HG03097 (cell line): ENCODE data around the gene NUDT4.

Experiments used
- ATAC-seq: cut with Tn5 transposase; IDR thresholded peaks from one replicate; pipeline ENCODE4 v1.9.1; 2021; ENCODE audit not compliant: unreplicated experiment, low FRiP score

The NUDT4 gene

DNA sequence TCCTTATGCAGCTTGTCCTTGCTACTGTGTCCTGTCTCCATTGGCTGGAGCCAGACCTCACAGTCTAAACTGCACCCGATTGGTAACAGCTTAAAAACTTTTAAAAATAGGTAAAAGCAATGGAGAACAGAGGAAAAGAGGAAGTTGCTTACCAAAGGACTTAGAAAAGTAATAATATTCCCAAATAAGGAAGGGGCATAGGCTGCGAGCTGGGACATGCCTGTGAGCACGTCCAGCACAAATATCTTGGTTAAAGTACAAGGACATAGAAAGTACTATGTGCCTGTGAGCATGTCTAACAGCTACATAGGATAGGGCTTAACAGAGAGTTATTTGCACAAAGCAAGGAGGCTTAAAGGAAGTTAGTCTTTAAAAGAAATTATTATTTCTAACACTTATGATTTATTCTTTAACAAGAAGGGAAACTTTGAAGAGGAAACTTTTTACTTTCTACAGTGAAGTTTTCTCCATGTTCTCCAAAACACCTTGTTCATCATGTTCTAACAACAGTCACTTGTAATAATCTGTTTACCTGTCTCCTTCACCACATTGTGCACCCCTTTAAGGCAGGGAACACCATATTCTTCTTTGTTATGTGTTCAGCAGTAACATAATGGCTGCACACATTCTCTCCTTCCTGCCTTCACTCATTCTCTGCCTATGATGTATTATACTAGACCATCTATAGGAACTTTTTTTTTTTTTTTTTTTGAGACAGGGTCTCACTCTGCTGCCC lies 73.9 kb downstream of the NUDT4 start:
- no peak for ATAC-seq

GRCh38 chr12:93453633-93454032 lies 75.9 kb downstream of the NUDT4 start:
- ATAC-seq: no peak

GRCh38 chr12:93456077-93456476 lies 78.4 kb downstream of the NUDT4 start:
- ATAC-seq: no peak
